H1 (cell line): Measurements from ENCODE around the gene LPO. TPM values are rescaled to one million over a fixed set of nuclear protein-coding genes. Genes with fewer than 3 reads are reported as not detected.

Experiments
- CTCF ChIA-PET: fragments of 300-600 bp; sonication (Branson Sonifier 250); formaldehyde crosslinking; loops from one replicate; lab custom pipeline; 2021; ENCODE audit not compliant: partially characterized antibody; lab: Charles Lee
- POLR2A ChIA-PET: fragments of 300-600 bp; sonication (Branson Sonifier 250); formaldehyde crosslinking; loops from one replicate; lab custom pipeline; 2021; ENCODE audit warnings: inconsistent platforms; ENCODE audit not compliant: partially characterized antibody; lab: Charles Lee
- DNase-seq, 2 experiments: peaks; one replicate each; pipeline versions ENCODE4 v3.0.0 to v3.0.0-alpha.2; 2010 to 2022; ENCODE audit warnings: low spot score in 2 of 2, low read depth in 1 of 2, mixed read lengths in 1 of 2
- FAIRE-seq: peaks from 2 replicates; lab custom pipeline; 2011; peaks lifted over from hg19 to GRCh38; lab: Jason Lieb, UNC
- H2AFZ ChIP-seq: 2 replicates; pipeline ENCODE4 v1.8.1; 2012; ENCODE audit warnings: low read length, inconsistent platforms
- H2AK5ac ChIP-seq: 2 replicates; pipeline ENCODE4 v1.6.1; 2013; ENCODE audit warnings: low read depth, low read length
- H2BK120ac ChIP-seq: replicated peaks from 2 replicates; pipeline ENCODE3; 2013; ENCODE audit warnings: low read depth, low read length, inconsistent platforms
- H2BK12ac ChIP-seq: 2 replicates; pipeline ENCODE4 v1.6.1; 2013; ENCODE audit warnings: low read depth, low read length
- H2BK15ac ChIP-seq: 2 replicates; pipeline ENCODE4 v1.6.1; 2013; ENCODE audit warnings: low read length
- H2BK20ac ChIP-seq: 2 replicates; pipeline ENCODE4 v1.6.1; 2013; ENCODE audit warnings: low read length
- H2BK5ac ChIP-seq: 2 replicates; pipeline ENCODE4 v1.6.1; 2013; ENCODE audit warnings: low read depth, low read length
- H3K14ac ChIP-seq: 2 replicates; pipeline ENCODE4 v1.6.1; 2013; ENCODE audit warnings: inconsistent platforms; ENCODE audit not compliant: insufficient read length
- H3K18ac ChIP-seq: 2 replicates; pipeline ENCODE4 v1.6.1; 2013; ENCODE audit warnings: low read length; ENCODE audit errors: extremely low read depth
- H3K23ac ChIP-seq: 2 replicates; pipeline ENCODE4 v1.6.1; 2013; ENCODE audit warnings: inconsistent platforms; ENCODE audit not compliant: insufficient read length
- H3K23me2 ChIP-seq: 2 replicates; pipeline ENCODE4 v1.6.1; 2013; ENCODE audit warnings: low read depth, low read length
- H3K27ac ChIP-seq: 2 replicates; pipeline ENCODE4 v1.6.1; 2011; ENCODE audit warnings: low read depth, low read length, inconsistent platforms
- H3K27me3 ChIP-seq, 4 experiments: replicated peaks in 1 of 4; 1 replicate in 1 of 4; 2 replicates in 3 of 4; pipeline versions ENCODE4 v1.6.1 to v1.8.1; 2011 to 2013; ENCODE audit warnings: low read length in 3 of 4, mild to moderate bottlenecking in 3 of 4, inconsistent platforms in 2 of 4, mixed read lengths in 2 of 4, moderate library complexity in 1 of 4; ENCODE audit not compliant: control insufficient read depth in 3 of 4, insufficient read depth in 3 of 4; ENCODE audit errors: extremely low read depth in 1 of 4
- H3K36me3 ChIP-seq, 4 experiments: 2 replicates each; pipeline versions ENCODE4 v1.6.1 to v1.8.1; 2011 to 2013; ENCODE audit warnings: mild to moderate bottlenecking in 4 of 4, low read length in 3 of 4, moderate library complexity in 2 of 4, control low read depth in 1 of 4, inconsistent platforms in 1 of 4; ENCODE audit not compliant: insufficient read depth in 4 of 4, control insufficient read depth in 2 of 4
- H3K4ac ChIP-seq: replicated peaks from 2 replicates; pipeline ENCODE3; 2013; ENCODE audit warnings: low read length, low read depth, mixed read lengths, inconsistent platforms; ENCODE audit not compliant: insufficient read length
- H3K4me1 ChIP-seq, 4 experiments: replicated peaks in 1 of 4; 1 replicate in 1 of 4; 2 replicates in 3 of 4; pipeline versions ENCODE4 v1.6.1 to v1.8.1; 2011 to 2013; ENCODE audit warnings: low read length in 3 of 4, inconsistent platforms in 2 of 4, mixed read lengths in 1 of 4; ENCODE audit not compliant: insufficient read depth in 4 of 4, control insufficient read depth in 3 of 4
- H3K4me2 ChIP-seq, 2 experiments: 2 replicates each; pipeline versions ENCODE4 v1.6.1 to v1.8.1; 2011 to 2013; ENCODE audit warnings: low read depth in 2 of 2, low read length in 2 of 2, control low read depth in 1 of 2, inconsistent platforms in 1 of 2, mild to moderate bottlenecking in 1 of 2; ENCODE audit not compliant: insufficient read depth in 1 of 2
- H3K4me3 ChIP-seq, 4 experiments: fragments of 200-600, 300-600 bp in 1 of 4; sonication (generic), shearing (Covaris generic), sonication (Bioruptor Twin) in 1 of 4; 2 replicates each; pipeline versions ENCODE4 v1.5.1 to v1.8.1; 2011 to 2016; ENCODE audit warnings: low read length in 4 of 4, low read depth in 3 of 4, control low read depth in 2 of 4, inconsistent platforms in 2 of 4, mild to moderate bottlenecking in 2 of 4, mixed read lengths in 1 of 4, moderate library complexity in 1 of 4; ENCODE audit not compliant: insufficient read depth in 2 of 4; ENCODE audit errors: extremely low read depth in 1 of 4
- H3K56ac ChIP-seq: replicated peaks from 2 replicates; pipeline ENCODE3; 2013; ENCODE audit warnings: low read depth, mild to moderate bottlenecking, mixed read lengths, low read length, inconsistent platforms; ENCODE audit not compliant: insufficient read length
- H3K79me1 ChIP-seq: 2 replicates; pipeline ENCODE4 v1.6.1; 2013; ENCODE audit warnings: low read depth, low read length, control low read depth
- H3K79me2 ChIP-seq, 2 experiments: 2 replicates each; pipeline versions ENCODE4 v1.6.1 to v1.8.1; 2012 to 2013; ENCODE audit warnings: low read length in 2 of 2, mild to moderate bottlenecking in 2 of 2, inconsistent platforms in 1 of 2; ENCODE audit not compliant: insufficient read depth in 2 of 2, control insufficient read depth in 1 of 2
- H3K9ac ChIP-seq, 4 experiments: replicated peaks in 1 of 4; 1 replicate in 1 of 4; 2 replicates in 3 of 4; pipeline versions ENCODE4 v1.6.1 to v1.8.1; 2011 to 2013; ENCODE audit warnings: low read depth in 3 of 4, low read length in 3 of 4, control low read depth in 2 of 4, mild to moderate bottlenecking in 2 of 4, moderate library complexity in 2 of 4, inconsistent platforms in 1 of 4; ENCODE audit errors: extremely low read depth in 1 of 4
- H3K9me3 ChIP-seq, 2 experiments: 2 replicates each; pipeline versions ENCODE4 v1.6.1 to v1.8.1; 2012 to 2013; ENCODE audit warnings: mild to moderate bottlenecking in 2 of 2, moderate library complexity in 2 of 2, control low read depth in 1 of 2, inconsistent platforms in 1 of 2, low read depth in 1 of 2, low read length in 1 of 2, mixed read lengths in 1 of 2; ENCODE audit not compliant: insufficient read depth in 2 of 2
- H4K20me1 ChIP-seq, 2 experiments: replicated peaks in 1 of 2; 2 replicates each; pipeline versions ENCODE3 to v1.8.1; 2011 to 2013; ENCODE audit warnings: inconsistent platforms in 2 of 2, low read length in 2 of 2, mild to moderate bottlenecking in 1 of 2; ENCODE audit not compliant: insufficient read depth in 2 of 2, control insufficient read depth in 1 of 2
- H4K5ac ChIP-seq: 2 replicates; pipeline ENCODE4 v1.6.1; 2013; ENCODE audit warnings: low read length, low read depth, mixed read lengths, inconsistent platforms; ENCODE audit not compliant: insufficient read length
- H4K8ac ChIP-seq: 2 replicates; pipeline ENCODE4 v1.8.0; 2013; ENCODE audit warnings: mild to moderate bottlenecking, moderate library complexity, low read length, inconsistent platforms; ENCODE audit not compliant: insufficient read depth; ENCODE audit errors: extremely low read depth
- H4K91ac ChIP-seq: replicated peaks from 2 replicates; pipeline ENCODE3; 2013; ENCODE audit warnings: low read length, mixed read lengths, inconsistent platforms; ENCODE audit not compliant: insufficient read length
- BACH1 ChIP-seq: IDR thresholded peaks from 2 replicates; pipeline ENCODE4 v1.6.1; 2012; ENCODE audit warnings: low read length, improper control_type of control experiment
- EGR1 ChIP-seq: IDR thresholded peaks from 2 replicates; pipeline ENCODE4 v1.6.1; 2011; ENCODE audit warnings: low read depth, low read length, borderline replicate concordance
- NRF1 ChIP-seq: IDR thresholded peaks from 2 replicates; pipeline ENCODE4 v1.6.1; 2011; ENCODE audit warnings: mild to moderate bottlenecking, low read depth, low read length, improper control_type of control experiment
- PHF8 ChIP-seq: fragments of 200-600 bp; sonication (generic); conservative IDR thresholded peaks from 2 replicates; pipeline ENCODE4 v1.7.1; 2012; ENCODE audit warnings: low read depth, mild to moderate bottlenecking, inconsistent platforms, low read length, moderate library complexity
- SP1 ChIP-seq: IDR thresholded peaks from 2 replicates; pipeline ENCODE4 v1.6.1; 2011; ENCODE audit warnings: low read depth, low read length
- SP2 ChIP-seq: IDR thresholded peaks from 2 replicates; pipeline ENCODE4 v1.6.1; 2012; ENCODE audit warnings: mild to moderate bottlenecking, low read length, inconsistent platforms
- WGBS, 2 experiments: shearing (Covaris generic) in 1 of 2; methylation state at CpG; one replicate each; pipeline versions ENCODE4 v1.1.6 to v1.1.7; 2013 to 2015; ENCODE audit warnings: low lambda C conversion rate in 2 of 2, mixed read lengths in 2 of 2, inconsistent platforms in 1 of 2, low coverage in 1 of 2, missing lambda C conversion rate in 1 of 2; ENCODE audit not compliant: insufficient replicate concordance in 2 of 2, insufficient coverage in 1 of 2, insufficient read length in 1 of 2; ENCODE audit errors: extremely low coverage in 1 of 2, missing lambda C conversion rate in 1 of 2; 5-methylcytosine and 5-hydroxymethylcytosine counted together
- polyA plus RNA-seq, 7 experiments: library from polyadenylated mRNA; depleted of rRNA in 3 of 7; stranded (reverse) in 5 of 7; unstranded in 2 of 7; fragments of >200 nt in 5 of 7; fragments of 200-250 nt in 2 of 7; gene quantifications; 1 replicate in 5 of 7; 2 replicates in 1 of 7; 4 replicates in 1 of 7; pipeline versions ENCODE4 v1.2.1 to v1.2.3, GENCODE V29; 2011 to 2013; ENCODE audit warnings: missing spikeins in 2 of 7, mixed read lengths in 2 of 7
- total RNA-seq: library from RNA; stranded (reverse); fragmentation: NEBNext Ultra II Directional; extraction: Animal tissue kit (Norgen Biotek cat#: 25700); gene quantifications from 2 replicates; pipeline ENCODE4 v1.2.1, GENCODE V29; 2021

Gene LPO
- total and polyA plus RNA-seq, 2 of the 8 experiments (the other 6 are each of a cell fraction or from before 2014, with no cell fraction given), result 0.38 to 0.52 TPM

DNA sequence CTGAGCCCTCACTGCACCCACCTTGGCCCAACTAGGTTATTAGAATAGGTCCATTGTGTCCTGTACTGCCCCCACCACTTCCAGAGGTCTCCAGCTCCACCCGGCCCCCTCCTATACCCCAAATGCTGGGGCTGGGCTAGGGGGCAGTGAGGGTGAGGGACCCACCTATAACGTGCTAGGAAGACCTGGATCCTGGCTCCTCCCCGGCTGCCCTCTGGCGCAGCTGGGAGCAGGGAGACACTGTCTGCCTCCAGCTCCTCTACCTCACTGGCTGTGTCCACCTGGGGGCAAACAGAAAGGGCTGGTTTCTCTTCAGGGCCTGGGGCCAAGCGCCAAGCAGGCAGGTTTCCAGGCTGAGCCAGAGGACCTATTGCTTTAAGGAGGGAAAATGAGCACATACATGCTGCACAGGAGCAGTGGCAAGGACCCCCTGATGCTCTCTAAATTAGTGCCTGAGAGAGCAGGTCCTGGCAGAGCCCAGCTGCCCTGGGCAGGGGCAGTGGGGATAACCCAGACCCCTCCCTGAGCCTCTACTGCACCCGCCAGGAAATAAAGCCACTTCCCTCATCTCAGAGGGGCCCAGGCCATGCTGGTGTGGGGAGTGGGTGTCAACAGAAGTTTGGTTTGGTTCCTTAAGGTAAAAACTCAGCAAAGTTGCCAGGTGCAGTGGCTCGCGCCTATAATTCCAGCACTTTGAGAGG, 78.0 kb downstream of the LPO start:
- Histone ChIP-seq H2BK5ac (no peak overlapping the region), H4K20me1 (no peaks in the 10 kb centered on the region), H2BK12ac (no peak overlapping the region), H2BK20ac (no peak overlapping the region), H3K4me2 (no peak overlapping the region), H3K18ac (no peak overlapping the region), H3K4me1 (no peaks in the 10 kb centered on the region), H3K79me2 (no peaks in the 10 kb centered on the region), H3K56ac (no peak overlapping the region), H3K14ac (no peak overlapping the region), H3K27ac (no peak overlapping the region), H3K4me3 (no peak overlapping the region), H2AFZ (no peak overlapping the region), H4K8ac (no peak overlapping the region), H4K5ac (no peak overlapping the region), H2AK5ac (no peak overlapping the region), H2BK15ac (no peak overlapping the region), H3K9me3 (no peaks in the 10 kb centered on the region), H3K9ac (no peak overlapping the region), H4K91ac (peak overlapping the region; percentile 6), H3K36me3 (no peaks in the 10 kb centered on the region), H3K79me1 (no peaks in the 10 kb centered on the region), H2BK120ac (no peak overlapping the region), H3K4ac (no peak overlapping the region), H3K23ac (no peak overlapping the region), H3K23me2 (no peaks in the 10 kb centered on the region; the same call in 1 of the 2 replicates), H3K27me3 (no peaks in the 10 kb centered on the region; a peak in 2 of 7 replicates)
- ChIA-PET CTCF (interaction anchor here (0.6 to 21.9 kb wide), 28 partner anchors 10 to 140 kb away, joined by 3 to 384 read pairs (median 6); partner anchors contain the start of genes RNF43, SUPT4H1 and TSPOAP1), POLR2A (interaction anchor here (0.8 to 2.9 kb wide), 8 partner anchors 8 to 131 kb away, joined by 3 to 11 read pairs (median 6); partner anchors contain the start of gene SUPT4H1)
- 81% methylated on average over 8 of the region's 8 CpGs; no CpG with 5 or more reads in 1 of the 2 experiments for WGBS, 2 experiments
- DNase-seq (peak in 1 of 2 experiments; percentile 37), FAIRE-seq (no peak)
- TF ChIP-seq PHF8 (no peak), EGR1 (no peak), NRF1 (no peak), BACH1 (no peak), SP1 (no peak), SP2 (no peak)
